ENCODE results near the gene ARHGAP10. TPM values are rescaled to one million over a fixed set of nuclear protein-coding genes. Genes with fewer than 3 reads are reported as not detected.

The ARHGAP10 gene
- total RNA-seq, 1 donor from 2014 or later, result 1.7 TPM

- DNase-seq, result no peak
Observed at GRCh38 chr4:148044912-148045352, 313.0 kb downstream of the ARHGAP10 start.

- no peak for DNase-seq
Observed at GRCh38 chr4:148048598-148048997, 316.7 kb downstream of the ARHGAP10 start.

GRCh38 chr4:148051403-148051802, 319.5 kb downstream of the ARHGAP10 start:
- no peak for DNase-seq

- DNase-seq, result no peak
Observed at GRCh38 chr4:148052448-148052847, 320.6 kb downstream of the ARHGAP10 start.

- DNase-seq, result no peak
Observed at GRCh38 chr4:148053298-148054003, 321.6 kb downstream of the ARHGAP10 start.

- no peak for DNase-seq
Observed at GRCh38 chr4:148054275-148054674, 322.4 kb downstream of the ARHGAP10 start.

GRCh38 chr4:148055844-148056243, 324.0 kb downstream of the ARHGAP10 start:
- no peak for DNase-seq

GRCh38 chr4:148056879-148057278, 325.0 kb downstream of the ARHGAP10 start:
- peak; percentile 29 for DNase-seq

GRCh38 chr4:148057516-148057915, 325.6 kb downstream of the ARHGAP10 start:
- no peak for DNase-seq

GRCh38 chr4:148057984-148058859, 326.3 kb downstream of the ARHGAP10 start:
- no peak for DNase-seq

GRCh38 chr4:148059617-148060180, 327.8 kb downstream of the ARHGAP10 start:
- no peak for DNase-seq

GRCh38 chr4:148060264-148061140, 328.6 kb downstream of the ARHGAP10 start:
- DNase-seq, result no peak

GRCh38 chr4:148061141-148061481, 329.2 kb downstream of the ARHGAP10 start:
- no peak for DNase-seq

GRCh38 chr4:148061795-148062194, 329.9 kb downstream of the ARHGAP10 start:
- no peak for DNase-seq

- DNase-seq, result no peak
Observed at GRCh38 chr4:148062301-148062950, 330.5 kb downstream of the ARHGAP10 start.

- DNase-seq, result no peak
Observed at GRCh38 chr4:148064451-148064850, 332.6 kb downstream of the ARHGAP10 start.

- DNase-seq, result peak; percentile 32
Observed at GRCh38 chr4:148065075-148065474, 333.2 kb downstream of the ARHGAP10 start.

GRCh38 chr4:148067301-148067916, 335.5 kb downstream of the ARHGAP10 start:
- no peak for DNase-seq

- DNase-seq, result no peak
Observed at GRCh38 chr4:148068065-148068911, 336.4 kb downstream of the ARHGAP10 start.

Measured in occipital lobe (tissue), 2 donors.